ENCODE data around the gene EEIG1.
"Not testable (repeated sequence)": the region's sequence is repeated elsewhere in the genome, so short reads cannot be mapped to it uniquely, and the experiment has no call there.

The EEIG1 gene

DNA sequence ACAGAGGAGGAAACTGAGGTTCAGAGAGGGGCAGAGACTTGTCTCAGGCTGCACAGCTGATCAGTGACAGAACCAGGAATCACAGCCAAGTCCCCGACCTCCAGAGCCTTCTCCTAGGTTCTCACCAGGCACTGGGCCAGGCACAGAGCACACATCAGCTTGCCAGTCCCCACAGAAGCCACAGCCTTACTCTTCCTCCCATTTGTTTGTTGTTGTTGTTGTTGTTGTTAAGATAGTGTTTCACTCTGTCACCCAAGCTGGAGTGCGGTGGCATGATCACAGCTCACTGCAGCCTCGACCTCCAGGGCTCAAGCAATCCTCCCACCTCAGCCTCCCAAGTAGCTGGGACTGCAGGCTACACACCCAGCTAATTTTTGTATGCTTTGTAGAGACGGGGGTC lies 44.9 kb upstream of the EEIG1 start:
- H3K27ac ChIP-seq (ENCODE audit: extremely low read depth, low read depth, low read length), result no peak overlapping the region
- H3K9me3 ChIP-seq (ENCODE audit: control insufficient read depth, insufficient read depth, low read depth, low read length), result no peaks in the 10 kb centered on the region
- POLR2A ChIA-PET, result no interaction called here
- CTCF ChIA-PET, result interaction anchor here (0.6 to 3.4 kb wide), 6 partner anchors 9 to 92 kb away, joined by 3 to 28 read pairs (median 4); no protein-coding TSS in a partner anchor
- H3K36me3 ChIP-seq (ENCODE audit: control insufficient read depth in 2 of 2, insufficient read depth in 1 of 2, low read length in 2 of 2), result no peaks in the 10 kb centered on the region
- no peaks in the 10 kb centered on the region for H3K4me1 ChIP-seq (ENCODE audit: control insufficient read depth, insufficient read depth, low read length)
- no peak overlapping the region for H3K4me3 ChIP-seq (ENCODE audit: low read depth, low read length)
- TF ChIP-seq ZNF132 (tag by site-specific recombination; IDR thresholded peaks at IDR 0.05; ENCODE audit: borderline replicate concordance) (no peak), ZNF18 (tag by site-specific recombination; IDR thresholded peaks at IDR 0.05) (no peak), ZNF596 (tag by site-specific recombination; IDR thresholded peaks at IDR 0.05) (no peak), ZNF701 (tag by site-specific recombination; IDR thresholded peaks at IDR 0.05) (no peak), GLIS1 (tag by site-specific recombination; IDR thresholded peaks at IDR 0.05) (no peak), ZBTB7A (tag by site-specific recombination; IDR thresholded peaks at IDR 0.05; ENCODE audit: low read depth) (no peak), ZNF16 (tag by site-specific recombination; IDR thresholded peaks at IDR 0.05; ENCODE audit: low read depth) (no peak), ZNF521 (tag by site-specific recombination; IDR thresholded peaks at IDR 0.05) (no peak), TCF7L2 (IDR thresholded peaks at IDR 0.05; ENCODE audit: borderline replicate concordance, low read depth, low read length) (no peak)
- TF ChIP-seq, protein P1, sequence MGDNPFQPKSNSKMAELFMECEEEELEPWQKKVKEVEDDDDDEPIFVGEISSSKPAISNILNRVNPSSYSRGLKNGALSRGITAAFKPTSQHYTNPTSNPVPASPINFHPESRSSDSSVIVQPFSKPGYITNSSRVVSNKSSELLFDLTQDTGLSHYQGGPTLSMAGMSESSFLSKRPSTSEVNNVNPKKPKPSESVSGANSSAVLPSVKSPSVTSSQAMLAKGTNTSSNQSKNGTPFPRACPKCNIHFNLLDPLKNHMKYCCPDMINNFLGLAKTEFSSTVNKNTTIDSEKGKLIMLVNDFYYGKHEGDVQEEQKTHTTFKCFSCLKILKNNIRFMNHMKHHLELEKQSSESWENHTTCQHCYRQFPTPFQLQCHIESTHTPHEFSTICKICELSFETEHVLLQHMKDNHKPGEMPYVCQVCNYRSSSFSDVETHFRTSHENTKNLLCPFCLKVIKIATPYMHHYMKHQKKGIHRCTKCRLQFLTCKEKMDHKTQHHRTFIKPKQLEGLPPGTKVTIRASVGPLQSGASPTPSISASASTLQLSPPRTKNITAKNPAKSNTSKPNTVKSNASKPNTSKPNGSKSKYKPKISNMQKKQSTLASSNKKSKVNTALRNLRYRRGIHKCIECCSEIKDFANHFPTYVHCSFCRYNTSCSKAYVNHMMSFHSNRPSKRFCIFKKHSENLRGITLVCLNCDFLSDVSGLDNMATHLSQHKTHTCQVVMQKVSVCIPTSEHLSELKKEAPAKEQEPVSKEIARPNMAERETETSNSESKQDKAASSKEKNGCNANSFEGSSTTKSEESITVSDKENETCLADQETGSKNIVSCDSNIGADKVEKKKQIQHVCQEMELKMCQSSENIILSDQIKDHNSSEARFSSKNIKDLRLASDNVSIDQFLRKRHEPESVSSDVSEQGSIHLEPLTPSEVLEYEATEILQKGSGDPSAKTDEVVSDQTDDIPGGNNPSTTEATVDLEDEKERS (tag by site-specific recombination; IDR thresholded peaks at IDR 0.05), result no peak
- TF ChIP-seq, protein P2, sequence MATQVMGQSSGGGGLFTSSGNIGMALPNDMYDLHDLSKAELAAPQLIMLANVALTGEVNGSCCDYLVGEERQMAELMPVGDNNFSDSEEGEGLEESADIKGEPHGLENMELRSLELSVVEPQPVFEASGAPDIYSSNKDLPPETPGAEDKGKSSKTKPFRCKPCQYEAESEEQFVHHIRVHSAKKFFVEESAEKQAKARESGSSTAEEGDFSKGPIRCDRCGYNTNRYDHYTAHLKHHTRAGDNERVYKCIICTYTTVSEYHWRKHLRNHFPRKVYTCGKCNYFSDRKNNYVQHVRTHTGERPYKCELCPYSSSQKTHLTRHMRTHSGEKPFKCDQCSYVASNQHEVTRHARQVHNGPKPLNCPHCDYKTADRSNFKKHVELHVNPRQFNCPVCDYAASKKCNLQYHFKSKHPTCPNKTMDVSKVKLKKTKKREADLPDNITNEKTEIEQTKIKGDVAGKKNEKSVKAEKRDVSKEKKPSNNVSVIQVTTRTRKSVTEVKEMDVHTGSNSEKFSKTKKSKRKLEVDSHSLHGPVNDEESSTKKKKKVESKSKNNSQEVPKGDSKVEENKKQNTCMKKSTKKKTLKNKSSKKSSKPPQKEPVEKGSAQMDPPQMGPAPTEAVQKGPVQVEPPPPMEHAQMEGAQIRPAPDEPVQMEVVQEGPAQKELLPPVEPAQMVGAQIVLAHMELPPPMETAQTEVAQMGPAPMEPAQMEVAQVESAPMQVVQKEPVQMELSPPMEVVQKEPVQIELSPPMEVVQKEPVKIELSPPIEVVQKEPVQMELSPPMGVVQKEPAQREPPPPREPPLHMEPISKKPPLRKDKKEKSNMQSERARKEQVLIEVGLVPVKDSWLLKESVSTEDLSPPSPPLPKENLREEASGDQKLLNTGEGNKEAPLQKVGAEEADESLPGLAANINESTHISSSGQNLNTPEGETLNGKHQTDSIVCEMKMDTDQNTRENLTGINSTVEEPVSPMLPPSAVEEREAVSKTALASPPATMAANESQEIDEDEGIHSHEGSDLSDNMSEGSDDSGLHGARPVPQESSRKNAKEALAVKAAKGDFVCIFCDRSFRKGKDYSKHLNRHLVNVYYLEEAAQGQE (tag by site-specific recombination; IDR thresholded peaks at IDR 0.05), result no peak

DNA sequence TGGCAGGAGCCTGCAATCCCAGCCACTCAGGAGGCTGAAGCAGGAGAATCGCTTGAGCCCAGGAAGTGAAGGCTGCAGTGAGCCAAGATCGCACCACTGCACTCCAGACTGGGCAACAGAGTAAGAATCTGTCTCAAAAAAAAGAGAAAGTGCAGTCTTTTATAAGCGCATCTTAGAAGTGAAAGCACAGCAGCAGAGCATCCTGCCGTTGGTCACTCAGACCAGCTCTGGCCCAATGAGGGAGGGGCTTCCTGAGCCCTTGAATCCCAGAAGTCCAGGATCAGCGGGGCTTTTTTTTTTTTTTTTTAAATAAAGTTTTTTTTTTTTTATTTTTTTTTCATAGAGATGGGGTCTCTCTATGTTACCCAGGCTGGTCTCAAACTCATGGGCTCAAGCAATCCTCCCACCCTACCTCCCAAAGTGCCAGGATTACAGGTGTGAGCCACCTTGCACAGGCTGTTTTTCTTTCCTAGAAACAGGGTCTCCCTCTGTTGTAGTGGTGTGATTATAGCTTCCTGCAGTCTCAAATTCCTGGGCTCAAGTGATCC lies 44.0 kb upstream of the EEIG1 start:
- no peak overlapping the region for H3K4me3 ChIP-seq (ENCODE audit: low read depth, low read length)
- H3K9me3 ChIP-seq (ENCODE audit: control insufficient read depth, insufficient read depth, low read depth, low read length), result no peaks in the 10 kb centered on the region
- H3K27ac ChIP-seq (ENCODE audit: extremely low read depth, low read depth, low read length), result no peak overlapping the region
- POLR2A ChIA-PET, result interaction anchor here (1.0 kb wide), 1 partner anchor 44 kb away, joined by 3 read pairs; the partner anchor contains the start of gene EEIG1
- TF ChIP-seq, protein P3, sequence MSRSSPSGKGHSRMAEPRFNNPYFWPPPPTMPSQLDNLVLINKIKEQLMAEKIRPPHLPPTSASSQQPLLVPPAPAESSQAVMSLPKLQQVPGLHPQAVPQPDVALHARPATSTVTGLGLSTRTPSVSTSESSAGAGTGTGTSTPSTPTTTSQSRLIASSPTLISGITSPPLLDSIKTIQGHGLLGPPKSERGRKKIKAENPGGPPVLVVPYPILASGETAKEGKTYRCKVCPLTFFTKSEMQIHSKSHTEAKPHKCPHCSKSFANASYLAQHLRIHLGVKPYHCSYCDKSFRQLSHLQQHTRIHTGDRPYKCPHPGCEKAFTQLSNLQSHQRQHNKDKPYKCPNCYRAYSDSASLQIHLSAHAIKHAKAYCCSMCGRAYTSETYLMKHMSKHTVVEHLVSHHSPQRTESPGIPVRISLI (tag by site-specific recombination; IDR thresholded peaks at IDR 0.05), result peak; percentile 50; the same call in 1 of the 2 replicates
- no peak for TF ChIP-seq SALL2 (tag by site-specific recombination; IDR thresholded peaks at IDR 0.05; ENCODE audit: borderline replicate concordance)
- TF ChIP-seq, protein P4, sequence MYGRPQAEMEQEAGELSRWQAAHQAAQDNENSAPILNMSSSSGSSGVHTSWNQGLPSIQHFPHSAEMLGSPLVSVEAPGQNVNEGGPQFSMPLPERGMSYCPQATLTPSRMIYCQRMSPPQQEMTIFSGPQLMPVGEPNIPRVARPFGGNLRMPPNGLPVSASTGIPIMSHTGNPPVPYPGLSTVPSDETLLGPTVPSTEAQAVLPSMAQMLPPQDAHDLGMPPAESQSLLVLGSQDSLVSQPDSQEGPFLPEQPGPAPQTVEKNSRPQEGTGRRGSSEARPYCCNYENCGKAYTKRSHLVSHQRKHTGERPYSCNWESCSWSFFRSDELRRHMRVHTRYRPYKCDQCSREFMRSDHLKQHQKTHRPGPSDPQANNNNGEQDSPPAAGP (tag by site-specific recombination; IDR thresholded peaks at IDR 0.05), result no peak
- CTCF ChIA-PET, result interaction anchor here (0.7 to 3.4 kb wide), 6 partner anchors 10 to 254 kb away, joined by 4 to 28 read pairs (median 6); no protein-coding TSS in a partner anchor
- no peaks in the 10 kb centered on the region for H3K4me1 ChIP-seq (ENCODE audit: control insufficient read depth, insufficient read depth, low read length)
- no peaks in the 10 kb centered on the region for H3K36me3 ChIP-seq (ENCODE audit: control insufficient read depth in 2 of 2, insufficient read depth in 1 of 2, low read length in 2 of 2)

DNA sequence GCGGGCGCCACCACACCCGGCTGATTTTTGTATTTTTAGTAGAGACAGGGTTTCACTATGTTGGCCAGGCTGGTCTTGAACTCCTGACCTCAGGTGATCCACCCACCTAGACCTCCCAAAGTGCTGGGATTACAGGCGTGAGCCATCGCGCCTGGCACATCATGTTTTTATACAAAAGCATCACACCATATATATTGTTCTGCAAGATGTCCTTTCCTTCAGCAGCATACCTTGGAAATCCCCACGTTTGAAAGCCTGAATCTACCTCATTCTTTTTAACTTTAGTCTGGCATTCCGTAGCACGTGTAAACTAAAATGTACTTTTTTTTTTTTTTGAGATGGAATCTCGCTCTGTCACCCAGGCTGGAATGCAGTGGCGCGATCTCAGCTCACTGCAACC lies 42.9 kb upstream of the EEIG1 start:
- H3K4me1 ChIP-seq (ENCODE audit: control insufficient read depth, insufficient read depth, low read length); H3K36me3 ChIP-seq (ENCODE audit: control insufficient read depth in 2 of 2, insufficient read depth in 1 of 2, low read length in 2 of 2); POLR2A ChIA-PET; H3K4me3 ChIP-seq (ENCODE audit: low read depth, low read length); H3K27ac ChIP-seq (ENCODE audit: extremely low read depth, low read depth, low read length); H3K9me3 ChIP-seq (ENCODE audit: control insufficient read depth, insufficient read depth, low read depth, low read length): not testable (repeated sequence)
- CTCF ChIA-PET, result interaction anchor here (0.7 to 2.1 kb wide), 4 partner anchors 16 to 81 kb away, joined by 3 to 8 read pairs (median 5); no protein-coding TSS in a partner anchor

Measured in HEK293 (cell line).